Smooth muscle cell (in vitro differentiated cells): ENCODE data around the gene ALDOB. TPM values are rescaled to one million over a fixed set of nuclear protein-coding genes. Genes with fewer than 3 reads are reported as not detected.
A peak's percentile ranks its signal among the peaks of the same experiment; 100 is the strongest.

Source experiments
- DNase-seq: peaks from one replicate; lab custom pipeline; 2025; ENCODE audit not compliant: unreplicated experiment; lab: John Stamatoyannopoulos, UW
- H2AFZ ChIP-seq: fragments of 200-600 bp; sonication (generic); 2 replicates; pipeline ENCODE4 v1.6.0; 2016; ENCODE audit warnings: antibody characterized with exemption, low read depth, mild to moderate bottlenecking
- H3F3A ChIP-seq: fragments of 200-600 bp; sonication (generic); 2 replicates; pipeline ENCODE4 v1.6.0; 2017; ENCODE audit warnings: antibody characterized with exemption, low read depth
- H3K27ac ChIP-seq: fragments of 200-600 bp; sonication (generic); 2 replicates; pipeline ENCODE4 v1.5.1; 2016; ENCODE audit warnings: low read depth, mild to moderate bottlenecking
- H3K27me3 ChIP-seq: fragments of 200-600 bp; sonication (generic); 2 replicates; pipeline ENCODE4 v1.6.1; 2016; ENCODE audit warnings: low read depth, mild to moderate bottlenecking
- H3K36me3 ChIP-seq: fragments of 200-600 bp; sonication (generic); 2 replicates; pipeline ENCODE4 v1.5.1; 2016; ENCODE audit warnings: low read depth
- H3K4me1 ChIP-seq: fragments of 200-600 bp; sonication (generic); 2 replicates; pipeline ENCODE4 v1.5.1; 2016; ENCODE audit warnings: low read depth
- H3K4me2 ChIP-seq: fragments of 200-600 bp; sonication (generic); 2 replicates; pipeline ENCODE4 v1.6.0; 2016; ENCODE audit warnings: mild to moderate bottlenecking
- H3K4me3 ChIP-seq: fragments of 200-600 bp; sonication (generic); 2 replicates; pipeline ENCODE4 v1.5.1; 2016; ENCODE audit warnings: mild to moderate bottlenecking
- H3K79me2 ChIP-seq: fragments of 200-600 bp; sonication (generic); 2 replicates; pipeline ENCODE4 v1.6.0; 2016; ENCODE audit warnings: low read depth, mild to moderate bottlenecking
- H3K9ac ChIP-seq: fragments of 200-600 bp; sonication (generic); 2 replicates; pipeline ENCODE4 v1.6.0; 2016; ENCODE audit warnings: low read depth
- H3K9me3 ChIP-seq: fragments of 200-600 bp; sonication (generic); replicated peaks from 2 replicates; pipeline ENCODE4 v1.5.1; 2016; ENCODE audit warnings: low read depth
- H4K20me1 ChIP-seq: fragments of 200-600 bp; sonication (generic); 2 replicates; pipeline ENCODE4 v1.6.0; 2016; ENCODE audit warnings: low read depth
- WGBS: methylation state at CpG from one replicate; pipeline ENCODE4 v1.1.7; 2016; ENCODE audit warnings: low lambda C conversion rate; 5-methylcytosine and 5-hydroxymethylcytosine counted together
- polyA plus RNA-seq: library from polyadenylated mRNA; unstranded; fragments of >200 nt; fragmentation: Nextera tagmentation; extraction: Ambion mirVana; gene quantifications from 2 replicates; pipeline ENCODE4 v1.2.1, GENCODE V29; 2016
- total RNA-seq: library from RNA; depleted of rRNA; stranded (reverse); fragments of >200 nt; gene quantifications from 2 replicates; pipeline ENCODE4 v1.2.3, GENCODE V29; 2014
- TF ChIP-seq, protein P1 (sequence below): fragments of 200-600 bp; sonication (generic); IDR thresholded peaks from 2 replicates; pipeline ENCODE4 v1.5.1; 2017; ENCODE audit warnings: borderline replicate concordance, mild to moderate bottlenecking, antibody characterized with exemption; ENCODE audit not compliant: insufficient read depth, poor library complexity, severe bottlenecking

Gene ALDOB
- total and polyA plus RNA-seq, 2 experiments from 2014 or later = not detected

DNA sequence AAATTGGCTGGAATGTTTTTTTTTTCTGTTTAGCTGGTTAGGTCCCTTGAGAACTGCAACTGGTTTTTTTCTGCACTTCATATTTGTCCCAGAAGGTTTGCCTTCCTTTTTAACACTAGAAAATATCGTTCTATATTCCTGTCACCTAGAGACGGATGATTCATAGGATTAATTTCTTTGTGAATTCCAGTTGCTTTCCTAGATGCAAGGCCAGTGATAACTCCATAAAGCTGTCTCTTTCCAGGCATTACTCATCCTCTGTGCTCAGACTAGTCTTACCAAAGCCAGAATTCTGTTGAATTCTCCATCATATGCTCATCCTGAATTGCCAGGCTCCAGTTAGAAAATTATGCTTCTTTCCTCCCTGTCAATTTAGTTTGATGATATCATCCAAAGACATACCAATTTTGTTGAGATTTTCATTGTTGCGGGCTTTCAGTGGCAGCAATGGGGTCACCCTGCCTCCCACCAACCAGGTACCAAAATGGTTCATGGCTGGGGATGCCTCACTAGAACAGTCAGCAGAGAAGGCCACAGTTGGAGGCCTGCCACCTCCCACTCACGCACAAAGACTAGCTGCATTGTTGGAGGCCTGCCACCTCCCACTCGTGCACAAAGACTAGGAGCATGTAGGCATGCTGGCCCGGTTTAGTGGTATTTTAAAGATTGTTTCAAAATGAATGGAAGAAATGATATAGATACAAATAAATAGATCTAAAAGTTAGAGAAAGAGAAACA, 59.3 kb downstream of the ALDOB start:
- no peaks in the 10 kb centered on the region for H3K36me3 ChIP-seq
- WGBS = 57% methylated on average over 6 of the region's 6 CpGs
- H3K27me3 ChIP-seq = no peaks in the 10 kb centered on the region
- peak overlapping the region; percentile 49 for H3K27ac ChIP-seq
- H3K4me3 ChIP-seq = no peak overlapping the region
- no peaks in the 10 kb centered on the region for H3K79me2 ChIP-seq
- no peaks in the 10 kb centered on the region for H3K9me3 ChIP-seq
- TF ChIP-seq, protein P1, sequence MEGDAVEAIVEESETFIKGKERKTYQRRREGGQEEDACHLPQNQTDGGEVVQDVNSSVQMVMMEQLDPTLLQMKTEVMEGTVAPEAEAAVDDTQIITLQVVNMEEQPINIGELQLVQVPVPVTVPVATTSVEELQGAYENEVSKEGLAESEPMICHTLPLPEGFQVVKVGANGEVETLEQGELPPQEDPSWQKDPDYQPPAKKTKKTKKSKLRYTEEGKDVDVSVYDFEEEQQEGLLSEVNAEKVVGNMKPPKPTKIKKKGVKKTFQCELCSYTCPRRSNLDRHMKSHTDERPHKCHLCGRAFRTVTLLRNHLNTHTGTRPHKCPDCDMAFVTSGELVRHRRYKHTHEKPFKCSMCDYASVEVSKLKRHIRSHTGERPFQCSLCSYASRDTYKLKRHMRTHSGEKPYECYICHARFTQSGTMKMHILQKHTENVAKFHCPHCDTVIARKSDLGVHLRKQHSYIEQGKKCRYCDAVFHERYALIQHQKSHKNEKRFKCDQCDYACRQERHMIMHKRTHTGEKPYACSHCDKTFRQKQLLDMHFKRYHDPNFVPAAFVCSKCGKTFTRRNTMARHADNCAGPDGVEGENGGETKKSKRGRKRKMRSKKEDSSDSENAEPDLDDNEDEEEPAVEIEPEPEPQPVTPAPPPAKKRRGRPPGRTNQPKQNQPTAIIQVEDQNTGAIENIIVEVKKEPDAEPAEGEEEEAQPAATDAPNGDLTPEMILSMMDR = no peak
- no peak overlapping the region for H2AFZ ChIP-seq
- no peak overlapping the region for H3K4me2 ChIP-seq
- no peaks in the 10 kb centered on the region for H3K4me1 ChIP-seq
- H4K20me1 ChIP-seq = no peaks in the 10 kb centered on the region
- peaks cover 4% of the 10 kb centered on the region for H3F3A ChIP-seq
- DNase-seq = no peak
- no peak overlapping the region for H3K9ac ChIP-seq

DNA sequence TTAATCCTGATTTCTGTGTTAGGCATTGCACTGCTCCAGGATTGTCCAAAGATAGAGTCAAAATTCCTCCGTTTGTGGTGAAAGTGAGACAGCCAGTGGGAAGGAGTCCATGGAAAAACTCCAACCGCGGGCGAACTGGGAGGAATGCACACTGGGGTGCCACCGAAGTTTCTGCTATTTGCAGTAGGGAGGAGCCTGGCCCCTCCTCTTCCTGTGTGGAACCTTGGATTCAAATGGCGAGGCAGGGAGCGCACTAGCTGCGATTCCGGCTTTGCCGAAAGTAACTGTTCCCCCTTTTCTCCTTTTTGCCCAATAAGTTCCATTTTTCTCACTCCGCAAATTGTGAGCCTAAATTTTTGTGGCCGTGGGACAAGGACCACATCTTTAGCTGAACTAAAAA, 60.0 kb downstream of the ALDOB start:
- 88% methylated on average over 12 of the region's 12 CpGs for WGBS
- Histone ChIP-seq H3K36me3 (no peaks in the 10 kb centered on the region), H3K27ac (peak overlapping the region; percentile 49), H2AFZ (no peak overlapping the region), H3K4me1 (no peaks in the 10 kb centered on the region), H3K9ac (no peak overlapping the region), H3K79me2 (no peaks in the 10 kb centered on the region), H3F3A (peaks cover 4% of the 10 kb centered on the region), H4K20me1 (no peaks in the 10 kb centered on the region), H3K9me3 (no peaks in the 10 kb centered on the region), H3K27me3 (no peaks in the 10 kb centered on the region), H3K4me3 (no peak overlapping the region), H3K4me2 (no peak overlapping the region)
- TF ChIP-seq, protein P1 = no peak
- DNase-seq = no peak

DNA sequence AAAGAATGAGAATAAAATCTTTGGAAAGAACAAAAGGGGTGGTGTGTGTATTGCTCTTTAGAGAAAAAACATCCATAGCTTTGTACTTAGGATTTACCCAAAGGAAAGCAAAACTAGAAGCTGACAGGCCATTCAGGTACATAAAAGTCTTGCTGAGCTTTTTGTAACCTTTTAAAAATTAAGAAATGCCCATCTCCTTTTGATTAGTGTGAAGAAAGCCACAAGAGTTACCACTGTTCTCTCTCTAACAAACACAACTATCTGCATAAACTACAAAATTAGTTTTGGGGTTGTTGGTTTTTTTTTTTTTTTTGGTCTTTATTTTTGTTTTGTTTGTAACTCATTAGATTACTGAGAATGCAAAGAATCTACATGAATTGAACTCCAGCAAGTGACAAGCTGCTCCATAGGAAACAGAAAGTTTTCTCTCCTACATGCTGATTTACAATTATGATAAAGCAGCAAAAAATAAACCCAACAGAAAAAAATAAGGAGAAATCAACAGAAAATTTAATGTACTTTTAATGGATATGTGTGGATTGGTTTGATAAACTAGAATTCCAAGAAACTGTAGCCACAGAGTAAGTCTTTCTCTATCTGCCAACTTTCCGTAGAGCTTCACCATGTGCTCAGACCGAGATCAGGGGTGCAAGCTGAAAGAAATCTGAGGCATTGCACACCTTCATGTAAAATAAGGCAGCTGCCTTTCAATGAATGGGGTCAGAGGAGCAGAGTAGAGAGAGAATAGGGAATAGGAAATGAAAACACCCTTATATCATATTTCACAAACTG, 63.1 kb downstream of the ALDOB start:
- Histone ChIP-seq H3K27ac (no peak overlapping the region), H3K9ac (no peak overlapping the region), H3K27me3 (no peaks in the 10 kb centered on the region), H3K36me3 (no peaks in the 10 kb centered on the region), H2AFZ (no peak overlapping the region), H3K4me1 (no peaks in the 10 kb centered on the region), H3K9me3 (no peaks in the 10 kb centered on the region), H3F3A (peaks cover 4% of the 10 kb centered on the region), H3K4me2 (no peak overlapping the region), H3K79me2 (no peaks in the 10 kb centered on the region), H4K20me1 (no peaks in the 10 kb centered on the region), H3K4me3 (no peak overlapping the region)
- 90% methylated on average over 2 of the region's 2 CpGs for WGBS
- TF ChIP-seq, protein P1 = no peak
- no peak for DNase-seq
